ENCODE measurements around the gene HHAT.

Gene HHAT

GRCh38 chr1:210525716-210526454, 197.2 kb downstream of the HHAT start:
- H3K27ac ChIP-seq, result no peak overlapping the region
- DNase-seq (ENCODE audit: low read depth, low spot score), result no peak

- DNase-seq (ENCODE audit: low read depth, low spot score), result no peak
- H3K27ac ChIP-seq, result no peak overlapping the region
These were observed 198.4 kb downstream of the HHAT start for GRCh38 chr1:210527091-210527490.

GRCh38 chr1:210531475-210532222, 202.9 kb downstream of the HHAT start:
- no peak for DNase-seq (ENCODE audit: low read depth, low spot score)

DNA sequence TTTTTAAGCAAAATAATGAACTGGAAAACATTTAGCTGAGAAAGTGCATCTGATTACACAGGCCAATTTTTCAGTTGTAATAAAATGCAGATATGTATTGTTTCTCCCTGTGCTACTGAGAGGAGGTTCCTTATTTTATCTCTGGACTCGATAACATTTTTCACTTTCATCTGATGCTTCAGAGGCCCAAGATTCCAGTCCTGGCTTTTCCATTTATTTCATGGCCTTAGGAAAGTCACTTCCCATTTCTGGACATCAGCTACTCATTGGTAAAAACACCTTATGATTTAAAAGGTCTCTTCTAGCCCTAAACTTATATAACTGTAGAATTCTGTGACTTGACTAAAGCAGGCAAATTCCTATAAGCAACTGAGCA, 203.5 kb downstream of the HHAT start:
- no peak overlapping the region for H3K27ac ChIP-seq
- DNase-seq (ENCODE audit: low read depth, low spot score), result no peak

More at GRCh38 chr1:210531475-210532222, 202.9 kb downstream of the HHAT start:
- no peak overlapping the region for H3K27ac ChIP-seq

GRCh38 chr1:210535761-210536160, 207.1 kb downstream of the HHAT start:
- no peak for DNase-seq (ENCODE audit: low read depth, low spot score)
- H3K27ac ChIP-seq, result no peak overlapping the region

GRCh38 chr1:210536254-210536961, 207.7 kb downstream of the HHAT start:
- no peak overlapping the region for H3K27ac ChIP-seq
- DNase-seq (ENCODE audit: low read depth, low spot score), result no peak

DNA sequence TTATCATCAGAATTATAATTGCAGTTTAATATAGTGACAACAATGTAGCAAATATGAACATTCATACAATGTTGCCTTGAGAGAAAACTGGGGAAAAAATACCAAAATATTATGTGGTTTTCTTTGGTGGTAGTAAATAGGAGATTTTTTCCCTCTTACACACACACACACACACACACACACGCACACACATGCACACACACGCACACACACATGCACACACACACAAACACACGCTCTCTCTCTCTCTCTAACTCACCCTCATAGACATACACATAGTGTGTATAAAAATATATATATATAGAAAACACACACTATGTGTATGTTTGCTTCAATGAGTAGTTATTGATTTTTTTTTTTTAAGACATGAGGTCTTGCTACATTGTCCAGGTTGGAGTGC, 211.6 kb downstream of the HHAT start:
- H3K27ac ChIP-seq, result no peak overlapping the region
- DNase-seq (ENCODE audit: low read depth, low spot score), result no peak

DNA sequence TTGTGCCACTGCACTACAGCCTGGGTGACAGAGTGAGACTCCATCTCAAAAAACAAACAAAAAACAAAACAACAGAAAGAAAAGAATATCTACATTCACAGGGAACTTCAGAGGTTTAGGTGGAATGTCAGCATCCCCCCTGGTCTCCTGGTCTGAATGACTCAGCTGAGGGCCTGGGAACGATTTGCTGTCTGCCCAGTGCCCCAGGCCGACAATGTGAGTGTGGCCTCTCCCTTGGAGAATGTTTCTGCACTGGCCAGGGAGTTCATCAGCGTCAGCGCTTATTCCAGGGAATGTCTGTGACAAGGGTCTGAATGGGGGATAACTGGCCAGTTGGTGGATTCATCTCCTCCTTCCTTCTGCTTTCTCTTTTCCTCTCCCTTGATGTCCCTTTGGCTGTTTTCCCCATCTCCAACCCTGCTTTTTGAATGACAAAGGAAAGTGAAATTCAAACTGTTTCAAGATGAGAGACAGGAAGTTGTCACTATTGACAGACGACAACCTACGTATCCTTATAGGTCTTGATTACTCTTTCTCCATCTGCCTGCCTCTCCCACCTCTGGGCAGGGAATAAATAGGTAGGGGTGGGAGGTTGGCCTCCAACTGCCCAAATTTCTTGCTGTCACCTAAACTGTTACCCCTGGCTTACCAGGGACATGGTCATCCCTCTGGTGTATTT, 213.1 kb downstream of the HHAT start:
- no peak for DNase-seq (ENCODE audit: low read depth, low spot score)
- no peak overlapping the region for H3K27ac ChIP-seq

GRCh38 chr1:210551899-210552298, 223.2 kb downstream of the HHAT start:
- H3K27ac ChIP-seq, result no peak overlapping the region
- DNase-seq (ENCODE audit: low read depth, low spot score), result no peak

DNA sequence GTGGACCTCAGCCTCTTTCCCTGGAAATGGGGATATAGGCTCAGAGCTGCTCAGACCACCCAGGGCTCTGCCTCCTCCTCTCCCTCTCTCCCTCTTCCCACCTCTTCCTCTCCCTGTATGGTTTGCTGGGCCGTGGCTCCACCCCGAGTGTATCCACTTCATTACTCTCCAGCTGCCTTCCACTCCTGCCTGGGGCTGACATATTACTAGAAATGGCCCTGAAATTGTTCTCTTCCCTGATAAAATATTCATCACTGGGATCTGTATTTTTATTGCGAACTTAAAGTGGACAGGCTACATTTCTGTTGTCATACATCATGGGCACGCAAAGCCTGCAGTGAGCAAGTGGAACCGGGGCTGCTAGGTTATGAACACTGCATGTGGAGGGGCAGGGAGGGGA, 225.0 kb downstream of the HHAT start:
- no peak overlapping the region for H3K27ac ChIP-seq
- no peak for DNase-seq (ENCODE audit: low read depth, low spot score)

DNA sequence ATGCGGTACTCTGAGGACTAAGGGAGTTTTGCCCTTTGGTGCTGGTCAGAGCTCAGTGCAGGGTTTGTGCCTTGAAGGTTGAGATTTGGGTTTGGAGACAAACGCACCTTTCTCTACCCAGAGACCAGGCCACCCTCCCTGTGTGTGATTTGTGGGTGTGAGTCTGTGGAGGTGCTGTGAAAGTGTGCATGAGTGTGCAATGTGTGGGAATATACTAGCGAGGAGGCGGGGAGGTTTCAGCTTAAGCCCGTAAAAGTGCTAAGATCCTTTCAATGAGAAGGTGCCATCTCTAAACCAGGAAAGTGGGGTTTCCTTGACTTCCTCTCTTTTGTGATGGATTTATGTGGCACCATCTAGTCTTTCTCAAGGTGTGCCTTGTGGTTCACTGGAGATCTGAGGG, 225.7 kb downstream of the HHAT start:
- DNase-seq (ENCODE audit: low read depth, low spot score), result no peak

GRCh38 chr1:210556475-210556874, 227.8 kb downstream of the HHAT start:
- DNase-seq (ENCODE audit: low read depth, low spot score), result no peak
- no peak overlapping the region for H3K27ac ChIP-seq

More for the DNA sequence above, 225.7 kb downstream of the HHAT start:
- H3K27ac ChIP-seq, result no peak overlapping the region

DNA sequence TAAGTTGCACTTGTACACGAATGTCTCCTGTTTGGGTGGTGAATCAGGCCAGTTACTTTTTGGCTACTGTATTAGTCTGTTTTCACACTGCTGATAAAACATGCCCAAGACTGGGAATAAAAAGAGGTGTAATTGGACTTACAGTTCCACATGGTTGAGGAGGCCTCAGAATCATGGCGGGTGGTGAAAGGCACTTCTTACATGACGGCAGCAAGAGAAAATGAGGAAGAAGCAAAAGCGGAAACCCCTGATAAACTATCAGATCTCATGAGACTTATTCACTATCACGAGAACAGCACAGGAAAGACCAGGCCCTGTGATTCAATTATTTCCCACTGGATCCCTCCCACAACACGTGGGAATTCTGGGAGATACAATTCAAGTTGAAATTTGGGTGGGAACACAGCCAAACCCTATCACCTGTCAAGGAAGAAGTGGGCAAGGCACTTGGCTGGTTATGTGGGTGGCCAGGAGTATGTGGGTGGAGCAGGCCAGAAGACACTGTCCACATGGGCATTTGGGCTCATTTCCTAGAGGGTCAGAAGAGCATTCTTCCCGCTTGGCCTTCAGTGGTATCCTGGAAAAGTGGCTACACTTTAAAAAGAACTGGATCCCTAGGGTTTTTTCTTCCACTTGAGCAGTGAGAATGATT, 228.8 kb downstream of the HHAT start:
- no peak overlapping the region for H3K27ac ChIP-seq
- no peak for DNase-seq (ENCODE audit: low read depth, low spot score)

- no peak for DNase-seq (ENCODE audit: low read depth, low spot score)
These were observed 229.6 kb downstream of the HHAT start for GRCh38 chr1:210558302-210558701.

DNA sequence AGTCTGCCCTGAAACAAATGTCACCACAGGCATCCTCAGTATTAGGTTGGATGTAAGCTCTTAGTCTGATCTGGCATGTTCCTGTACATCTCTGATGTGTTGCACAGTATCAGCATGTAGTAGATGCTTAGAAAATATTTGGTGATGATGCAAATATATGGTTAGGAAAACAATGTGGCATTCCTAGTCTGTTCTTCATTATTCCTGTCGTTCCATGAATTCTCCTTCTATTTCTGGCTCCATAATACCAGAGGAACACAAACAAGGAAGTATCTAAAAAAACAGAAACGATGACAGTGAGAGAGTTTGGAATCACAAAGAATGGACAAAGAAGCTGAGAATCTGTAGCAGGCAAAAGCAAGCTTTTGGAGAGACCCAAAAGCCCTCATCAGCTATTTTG, 236.6 kb downstream of the HHAT start:
- no peak for DNase-seq (ENCODE audit: low read depth, low spot score)
- H3K27ac ChIP-seq, result no peak overlapping the region

More at GRCh38 chr1:210558302-210558701, 229.6 kb downstream of the HHAT start:
- no peak overlapping the region for H3K27ac ChIP-seq

- no peak overlapping the region for H3K27ac ChIP-seq
- DNase-seq (ENCODE audit: low read depth, low spot score), result no peak
These were observed 239.9 kb downstream of the HHAT start for GRCh38 chr1:210568631-210569030.

DNA sequence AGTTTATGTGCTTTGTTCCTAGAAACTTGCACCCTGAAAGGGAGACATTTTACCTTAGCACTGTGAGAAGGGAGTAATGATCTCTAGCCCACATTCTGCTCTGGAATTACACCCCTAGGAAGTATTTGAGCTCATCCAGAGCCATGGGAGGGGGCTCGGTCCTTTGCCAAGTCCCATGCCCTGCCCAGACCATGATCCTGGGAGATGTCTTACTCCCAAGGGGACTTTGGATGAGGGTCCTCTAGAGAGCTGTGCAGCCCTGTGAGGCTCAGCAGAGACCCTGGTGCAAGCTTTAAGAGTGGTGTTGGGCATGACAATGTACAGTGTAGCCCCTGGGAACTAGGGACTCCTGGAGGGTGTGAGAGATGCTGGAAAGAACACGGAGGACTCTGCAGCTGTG, 241.4 kb downstream of the HHAT start:
- H3K27ac ChIP-seq, result no peak overlapping the region
- DNase-seq (ENCODE audit: low read depth, low spot score), result no peak

DNA sequence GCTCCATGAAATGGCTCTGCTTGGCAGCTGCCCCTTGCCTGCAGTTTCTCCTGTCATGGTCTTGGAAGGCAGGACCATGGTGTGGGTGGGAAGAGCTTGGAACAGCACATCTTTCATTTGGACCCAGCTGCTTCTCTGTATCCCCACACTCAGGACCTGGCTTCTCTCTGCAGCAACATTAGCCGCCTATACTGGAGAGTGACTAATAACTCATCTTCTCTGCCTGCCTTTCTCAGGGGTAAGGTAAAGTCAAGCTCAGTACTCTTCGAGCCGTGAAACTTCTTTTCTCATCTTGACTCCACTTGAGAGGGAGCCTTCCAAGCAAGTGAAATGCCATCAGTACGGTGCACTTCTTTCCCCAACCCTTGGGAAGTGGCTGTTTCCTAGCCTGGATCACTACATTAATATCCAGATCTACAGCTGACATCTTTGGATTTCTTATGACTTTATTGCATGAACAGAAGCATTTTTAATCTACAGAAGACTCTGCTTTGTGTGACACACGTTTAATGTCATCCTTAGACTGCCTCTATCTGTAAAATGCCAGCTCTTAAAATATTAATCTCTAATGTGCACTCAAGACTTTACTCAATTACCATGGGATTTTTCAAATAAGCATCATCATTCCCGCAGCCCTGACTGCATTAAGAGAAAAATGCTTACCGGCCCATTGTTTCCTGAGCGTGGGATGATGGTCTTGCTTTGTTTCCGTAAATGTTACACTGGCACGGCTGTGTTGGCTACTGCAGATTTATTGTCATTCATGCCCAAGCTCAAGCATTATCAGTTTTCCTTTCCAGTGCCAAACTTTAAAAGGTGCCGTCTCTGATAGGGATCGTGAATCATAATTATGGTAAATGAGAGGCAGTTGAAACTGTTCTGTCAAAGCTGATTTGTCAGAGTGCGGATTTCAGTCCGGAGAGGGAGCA, 242.9 kb downstream of the HHAT start:
- no peak for DNase-seq (ENCODE audit: low read depth, low spot score)
- H3K27ac ChIP-seq, result no peak overlapping the region

DNA sequence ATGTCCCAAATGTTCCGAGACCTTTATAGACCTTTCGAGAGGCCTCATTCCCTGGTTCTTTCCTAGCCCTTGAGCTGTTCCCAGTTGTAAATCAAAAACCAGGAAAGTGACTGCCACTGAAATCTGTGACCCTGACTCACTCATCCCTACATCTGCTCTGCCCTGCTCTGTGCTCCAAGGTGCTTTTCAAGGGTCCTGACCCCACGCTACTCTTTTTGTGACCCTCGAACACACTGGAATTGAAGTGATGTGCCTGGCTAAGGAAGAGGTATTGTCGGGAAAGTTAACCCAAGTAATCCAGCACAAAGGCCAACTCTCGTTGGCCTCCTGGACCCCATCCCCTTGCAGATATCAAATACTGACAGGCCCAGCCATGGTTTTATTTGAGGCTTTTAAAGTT, 244.4 kb downstream of the HHAT start:
- DNase-seq (ENCODE audit: low read depth, low spot score), result no peak
- H3K27ac ChIP-seq, result no peak overlapping the region

Measured in epithelial cell of prostate (primary cell).